Measurements from ENCODE around the gene MVB12A.
A peak's percentile ranks its signal among the peaks of the same experiment; 100 is the strongest.

DNA sequence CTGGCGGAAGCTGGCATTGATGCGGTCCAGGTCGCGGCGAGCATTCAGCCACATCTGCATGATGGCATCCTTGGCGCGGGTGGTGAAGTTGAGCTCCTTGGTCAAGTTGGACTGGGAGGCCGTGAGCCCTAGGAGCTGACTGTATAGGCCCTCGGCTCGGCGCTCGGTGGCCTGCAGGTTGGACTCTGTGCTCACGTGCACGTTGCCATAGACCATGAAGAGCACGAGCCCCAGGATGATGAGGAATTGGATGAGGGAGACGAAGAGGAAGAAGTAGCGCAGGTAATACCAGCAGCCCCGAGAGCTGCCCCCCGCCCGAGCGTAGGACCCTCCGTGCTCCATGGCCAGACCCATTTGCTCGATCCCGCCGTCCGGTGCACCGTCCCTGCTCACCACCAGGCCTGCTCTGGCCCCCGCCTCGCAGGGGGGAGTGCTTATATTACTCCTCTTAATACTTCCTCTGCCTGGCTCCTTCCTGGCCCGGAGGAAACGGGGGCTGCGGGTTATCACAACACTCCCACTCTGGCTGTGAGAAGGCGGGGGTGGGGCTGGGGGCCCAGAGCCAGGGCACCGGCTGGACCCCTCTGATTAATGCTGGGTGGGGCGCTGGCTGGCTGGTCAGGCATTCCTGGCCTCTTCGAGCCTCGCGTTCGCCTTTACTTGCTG, 42.8 kb upstream of the MVB12A start, which contains the start of gene PLVAP:
- TF ChIP-seq POLR2AphosphoS5 (IDR thresholded peaks at IDR 0.05): peak; percentile 49 to 54
- peak in 1 of 3 experiments; percentile 17 for TF ChIP-seq CTCF (IDR thresholded peaks at IDR 0.05)
- no peak for TF ChIP-seq EP300 (IDR thresholded peaks at IDR 0.05)
- TF ChIP-seq POLR2A (IDR thresholded peaks at IDR 0.05; ENCODE audit: low read depth): no peak

Measured in esophagus muscularis mucosa (tissue), 4 donors.